Astrocyte (in vitro differentiated cells and primary cell): ENCODE measurements around the gene WFDC5. TPM values are rescaled to one million over a fixed set of nuclear protein-coding genes. Genes with fewer than 3 reads are reported as not detected.

Experiments used
- DNase-seq: peaks from one replicate; pipeline ENCODE4 v3.0.0-alpha.2; 2010; ENCODE audit warnings: low read depth
- FAIRE-seq: peaks from 2 replicates; lab custom pipeline; 2011; peaks lifted over from hg19 to GRCh38; lab: Jason Lieb, UNC
- H2AFZ ChIP-seq: 2 replicates; pipeline ENCODE4 v1.6.0; 2012; ENCODE audit warnings: low read depth, low read length, inconsistent platforms
- H3K27ac ChIP-seq: 2 replicates; pipeline ENCODE4 v1.5.1; 2011; ENCODE audit warnings: low read depth, low read length, inconsistent platforms
- H3K27me3 ChIP-seq: 2 replicates; pipeline ENCODE4 v1.6.0; 2011; ENCODE audit warnings: low read length, inconsistent platforms; ENCODE audit not compliant: insufficient read depth
- H3K36me3 ChIP-seq: 2 replicates; pipeline ENCODE4 v1.5.1; 2011; ENCODE audit warnings: low read length, inconsistent platforms; ENCODE audit not compliant: insufficient read depth
- H3K4me1 ChIP-seq: 2 replicates; pipeline ENCODE4 v1.5.1; 2011; ENCODE audit warnings: low read length, inconsistent platforms; ENCODE audit not compliant: insufficient read depth
- H3K4me2 ChIP-seq: 2 replicates; pipeline ENCODE4 v1.6.0; 2012; ENCODE audit warnings: low read length, inconsistent platforms
- H3K4me3 ChIP-seq: 2 replicates; pipeline ENCODE4 v1.5.1; 2011; ENCODE audit warnings: low read depth, mild to moderate bottlenecking, low read length, inconsistent platforms; ENCODE audit not compliant: insufficient read depth
- H3K79me2 ChIP-seq: 2 replicates; pipeline ENCODE4 v1.6.0; 2012; ENCODE audit warnings: mild to moderate bottlenecking, low read length, inconsistent platforms; ENCODE audit not compliant: insufficient read depth
- H3K9ac ChIP-seq: 2 replicates; pipeline ENCODE4 v1.6.0; 2012; ENCODE audit warnings: mild to moderate bottlenecking, low read length, inconsistent platforms
- H3K9me3 ChIP-seq: 2 replicates; pipeline ENCODE4 v1.5.1; 2012; ENCODE audit warnings: low read depth, mild to moderate bottlenecking, low read length, inconsistent platforms; ENCODE audit not compliant: insufficient read depth
- H4K20me1 ChIP-seq: 2 replicates; pipeline ENCODE4 v1.6.0; 2012; ENCODE audit warnings: low read length, inconsistent platforms; ENCODE audit not compliant: insufficient read depth
- H3K27ac Mint-ChIP-seq: one replicate; pipeline ENCODE4 v1.8.0; 2021; ENCODE audit warnings: mild to moderate bottlenecking, mixed read lengths; ENCODE audit not compliant: unreplicated experiment
- H3K27me3 Mint-ChIP-seq: one replicate; pipeline ENCODE4 v1.8.0; 2021; ENCODE audit warnings: low read depth, mixed read lengths; ENCODE audit not compliant: unreplicated experiment
- H3K36me3 Mint-ChIP-seq: one replicate; pipeline ENCODE4 v1.8.0; 2021; ENCODE audit warnings: low read depth, mixed read lengths; ENCODE audit not compliant: unreplicated experiment
- H3K4me1 Mint-ChIP-seq: one replicate; pipeline ENCODE4 v1.8.0; 2021; ENCODE audit warnings: low read depth, mixed read lengths; ENCODE audit not compliant: unreplicated experiment
- H3K4me3 Mint-ChIP-seq: one replicate; pipeline ENCODE4 v1.8.0; 2021; ENCODE audit warnings: mild to moderate bottlenecking, moderate library complexity, mixed read lengths; ENCODE audit not compliant: unreplicated experiment
- H3K9me3 Mint-ChIP-seq: one replicate; pipeline ENCODE4 v1.8.0; 2021; ENCODE audit warnings: mild to moderate bottlenecking, mixed read lengths; ENCODE audit not compliant: unreplicated experiment
- CTCF ChIP-seq: IDR thresholded peaks from 2 replicates; pipeline ENCODE4 v1.5.1; 2011; ENCODE audit warnings: low read depth, mild to moderate bottlenecking, inconsistent platforms, low read length, moderate library complexity; ENCODE audit not compliant: insufficient read depth
- EZH2 ChIP-seq: IDR thresholded peaks from 2 replicates; pipeline ENCODE4 v1.6.1; 2012; ENCODE audit warnings: mild to moderate bottlenecking, low read length, inconsistent platforms; ENCODE audit not compliant: insufficient read depth
- total RNA-seq: library from RNA; stranded (reverse); gene quantifications from 2 replicates; pipeline ENCODE4 v1.2.1, GENCODE V29; 2021

WFDC5 gene
- total RNA-seq, 1 donor from 2014 or later: not detected

GRCh38 chr20:45117581-45117980, 2.6 kb upstream of the WFDC5 start:
- Mint-ChIP-seq H3K27me3 (peaks cover 13% of the 10 kb centered on the region), H3K27ac (no peak overlapping the region), H3K4me1 (no peaks in the 10 kb centered on the region), H3K36me3 (no peaks in the 10 kb centered on the region), H3K4me3 (no peak overlapping the region), H3K9me3 (peaks cover 8% of the 10 kb centered on the region)
- no peaks in the 10 kb centered on the region for H3K4me1 ChIP-seq
- FAIRE-seq: no peak
- DNase-seq: no peak
- no peak overlapping the region for H3K27ac ChIP-seq
- no peak for TF ChIP-seq EZH2
- no peak for TF ChIP-seq CTCF
- H4K20me1 ChIP-seq: no peaks in the 10 kb centered on the region
- no peaks in the 10 kb centered on the region for H3K9me3 ChIP-seq
- H3K79me2 ChIP-seq: no peaks in the 10 kb centered on the region
- no peak overlapping the region for H3K4me3 ChIP-seq
- H2AFZ ChIP-seq: no peak overlapping the region
- no peaks in the 10 kb centered on the region for H3K36me3 ChIP-seq
- H3K9ac ChIP-seq: no peak overlapping the region
- no peak overlapping the region for H3K4me2 ChIP-seq
- H3K27me3 ChIP-seq: peaks cover 7% of the 10 kb centered on the region

- no peak for TF ChIP-seq CTCF
- no peak for TF ChIP-seq EZH2
- no peaks in the 10 kb centered on the region for H3K4me1 Mint-ChIP-seq
- Histone ChIP-seq H3K9me3 (no peaks in the 10 kb centered on the region), H3K9ac (no peak overlapping the region), H3K27ac (no peak overlapping the region), H3K79me2 (no peaks in the 10 kb centered on the region), H3K36me3 (no peaks in the 10 kb centered on the region), H4K20me1 (no peaks in the 10 kb centered on the region), H3K4me2 (no peak overlapping the region), H2AFZ (no peak overlapping the region), H3K4me1 (no peaks in the 10 kb centered on the region), H3K4me3 (no peak overlapping the region), H3K27me3 (peaks cover 15% of the 10 kb centered on the region)
- no peak overlapping the region for H3K27ac Mint-ChIP-seq
- DNase-seq: no peak
- H3K36me3 Mint-ChIP-seq: no peaks in the 10 kb centered on the region
- peaks cover 17% of the 10 kb centered on the region for H3K27me3 Mint-ChIP-seq
- FAIRE-seq: no peak
- peaks cover 8% of the 10 kb centered on the region for H3K9me3 Mint-ChIP-seq
- H3K4me3 Mint-ChIP-seq: no peak overlapping the region
These were observed 855 bp upstream of the WFDC5 start for GRCh38 chr20:45115829-45116228.

GRCh38 chr20:45115386-45115774, 406 bp upstream of the WFDC5 start:
- H3K9me3 ChIP-seq: no peaks in the 10 kb centered on the region
- TF ChIP-seq CTCF: no peak
- TF ChIP-seq EZH2: no peak
- Mint-ChIP-seq H3K27ac (no peak overlapping the region), H3K27me3 (peaks cover 19% of the 10 kb centered on the region), H3K4me1 (no peaks in the 10 kb centered on the region), H3K9me3 (peaks cover 6% of the 10 kb centered on the region), H3K4me3 (no peak overlapping the region), H3K36me3 (no peaks in the 10 kb centered on the region)
- no peaks in the 10 kb centered on the region for H3K36me3 ChIP-seq
- H3K27me3 ChIP-seq: peaks cover 15% of the 10 kb centered on the region
- H3K4me1 ChIP-seq: no peaks in the 10 kb centered on the region
- H3K79me2 ChIP-seq: no peaks in the 10 kb centered on the region
- H2AFZ ChIP-seq: no peak overlapping the region
- H3K9ac ChIP-seq: no peak overlapping the region
- H3K27ac ChIP-seq: no peak overlapping the region
- no peaks in the 10 kb centered on the region for H4K20me1 ChIP-seq
- H3K4me3 ChIP-seq: no peak overlapping the region
- no peak for DNase-seq
- no peak for FAIRE-seq
- H3K4me2 ChIP-seq: no peak overlapping the region
